Activated CD4-positive, alpha-beta T cell treated with anti-CD3 and anti-CD28 coated beads for 1 hour (primary cell): ENCODE data around the gene ROPN1B.
A peak's percentile ranks its signal among the peaks of the same experiment; 100 is the strongest.
"Not testable (repeated sequence)": the region's sequence is repeated elsewhere in the genome, so short reads cannot be mapped to it uniquely, and the experiment has no call there.

Experiments
- DNase-seq: peaks from one replicate; pipeline ENCODE4 v3.0.0-alpha.2; 2020

ROPN1B gene

GRCh38 chr3:125968701-125969592 is at the start of gene ROPN1B:
Gene ROPN1B, plus strand, starts transcription at chr3:125969178. Its CDS starts 2,877 bp downstream, at chr3:125972055.
- DNase-seq, result not testable (repeated sequence)

GRCh38 chr3:125920191-125920590 is 48.8 kb upstream of the ROPN1B start:
- not testable (repeated sequence) for DNase-seq

- DNase-seq, result not testable (repeated sequence)
Measured at GRCh38 chr3:125920751-125921279, 48.2 kb upstream of the ROPN1B start.

- peak; percentile 25 for DNase-seq
Measured at GRCh38 chr3:125921712-125922111, 47.3 kb upstream of the ROPN1B start.

- not testable (repeated sequence) for DNase-seq
Measured at GRCh38 chr3:125923324-125924115, 45.5 kb upstream of the ROPN1B start.

GRCh38 chr3:125924276-125924675 is 44.7 kb upstream of the ROPN1B start:
- DNase-seq, result not testable (repeated sequence)

- not testable (repeated sequence) for DNase-seq
Measured at GRCh38 chr3:125925727-125926126, 43.3 kb upstream of the ROPN1B start.

- peak; percentile 43 for DNase-seq
Measured at GRCh38 chr3:125928771-125929545, 40.0 kb upstream of the ROPN1B start.

- DNase-seq, result not testable (repeated sequence)
Measured at GRCh38 chr3:125929765-125930164, 39.2 kb upstream of the ROPN1B start.

- DNase-seq, result not testable (repeated sequence)
Measured at GRCh38 chr3:125931355-125931880, 37.6 kb upstream of the ROPN1B start.

GRCh38 chr3:125933397-125934173 is 35.4 kb upstream of the ROPN1B start:
- DNase-seq, result not testable (repeated sequence)

GRCh38 chr3:125935252-125935874 is 33.6 kb upstream of the ROPN1B start:
- not testable (repeated sequence) for DNase-seq

- DNase-seq, result not testable (repeated sequence)
Measured at GRCh38 chr3:125936210-125936815, 32.7 kb upstream of the ROPN1B start.

- DNase-seq, result not testable (repeated sequence)
Measured at GRCh38 chr3:125936891-125937290, 32.1 kb upstream of the ROPN1B start.

- DNase-seq, result not testable (repeated sequence)
Measured at GRCh38 chr3:125947806-125948205, 21.2 kb upstream of the ROPN1B start.

- not testable (repeated sequence) for DNase-seq
Measured at GRCh38 chr3:125948901-125949300, 20.1 kb upstream of the ROPN1B start.

- not testable (repeated sequence) for DNase-seq
Measured at GRCh38 chr3:125951176-125951575, 17.8 kb upstream of the ROPN1B start.

GRCh38 chr3:125957020-125957419 is 12.0 kb upstream of the ROPN1B start:
- DNase-seq, result not testable (repeated sequence)

- no peak for DNase-seq
Measured at GRCh38 chr3:125957674-125958510, 11.1 kb upstream of the ROPN1B start.
